CD4-positive, alpha-beta T cell treated with Interleukin-15 for 4 hours (primary cell): ENCODE data around the gene HHLA2.
"Not testable (repeated sequence)": the region's sequence is repeated elsewhere in the genome, so short reads cannot be mapped to it uniquely, and the experiment has no call there.

ENCODE experiments used
- DNase-seq: peaks from one replicate; pipeline ENCODE4 v3.0.0-alpha.2; 2020; ENCODE audit warnings: low spot score

The HHLA2 gene, protein sequence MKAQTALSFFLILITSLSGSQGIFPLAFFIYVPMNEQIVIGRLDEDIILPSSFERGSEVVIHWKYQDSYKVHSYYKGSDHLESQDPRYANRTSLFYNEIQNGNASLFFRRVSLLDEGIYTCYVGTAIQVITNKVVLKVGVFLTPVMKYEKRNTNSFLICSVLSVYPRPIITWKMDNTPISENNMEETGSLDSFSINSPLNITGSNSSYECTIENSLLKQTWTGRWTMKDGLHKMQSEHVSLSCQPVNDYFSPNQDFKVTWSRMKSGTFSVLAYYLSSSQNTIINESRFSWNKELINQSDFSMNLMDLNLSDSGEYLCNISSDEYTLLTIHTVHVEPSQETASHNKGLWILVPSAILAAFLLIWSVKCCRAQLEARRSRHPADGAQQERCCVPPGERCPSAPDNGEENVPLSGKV

DNA sequence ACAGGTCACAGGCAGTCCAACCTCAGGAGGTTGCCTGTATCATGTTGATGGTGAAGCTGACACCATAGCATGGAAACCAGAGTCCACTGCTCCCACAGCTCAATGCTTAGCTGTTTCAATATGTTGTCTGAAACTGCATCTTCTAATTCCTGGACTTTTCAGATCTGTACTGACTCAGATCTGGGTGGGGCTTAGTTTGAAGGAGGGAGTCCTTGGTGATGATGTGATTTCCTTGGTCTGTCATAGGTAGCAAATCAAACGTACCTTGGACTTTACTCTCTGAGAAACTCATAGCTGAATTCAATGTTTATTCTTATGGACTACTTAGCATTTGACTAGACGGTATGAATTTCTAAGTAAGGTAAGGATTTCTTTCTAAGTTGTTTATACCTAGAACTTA is at the start of gene HHLA2:
Gene HHLA2 (plus strand): TSS at position 310 of the 400 bp plus-strand sequence. CDS start 55,266 bp downstream, outside the sequence.
- DNase-seq: no peak

DNA sequence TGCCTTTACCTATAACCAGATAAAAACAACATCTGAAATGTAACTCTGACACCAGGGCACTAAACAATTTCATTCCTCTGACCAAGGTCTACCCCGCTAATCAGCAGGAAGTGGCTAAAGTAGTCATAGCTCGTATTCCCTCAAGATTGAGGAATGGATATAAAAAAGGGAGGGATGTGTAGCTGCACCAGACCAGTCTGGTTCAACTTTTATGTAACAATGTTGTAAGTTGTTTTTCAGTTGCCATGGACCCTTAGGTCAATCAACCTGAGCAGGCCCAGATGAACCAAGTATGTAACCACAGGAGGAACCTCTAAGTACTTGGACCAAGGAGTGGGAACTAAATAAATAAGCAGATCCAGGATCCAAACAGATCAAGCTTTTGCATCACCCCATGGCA is 45.7 kb upstream of the HHLA2 start:
- DNase-seq: no peak

DNA sequence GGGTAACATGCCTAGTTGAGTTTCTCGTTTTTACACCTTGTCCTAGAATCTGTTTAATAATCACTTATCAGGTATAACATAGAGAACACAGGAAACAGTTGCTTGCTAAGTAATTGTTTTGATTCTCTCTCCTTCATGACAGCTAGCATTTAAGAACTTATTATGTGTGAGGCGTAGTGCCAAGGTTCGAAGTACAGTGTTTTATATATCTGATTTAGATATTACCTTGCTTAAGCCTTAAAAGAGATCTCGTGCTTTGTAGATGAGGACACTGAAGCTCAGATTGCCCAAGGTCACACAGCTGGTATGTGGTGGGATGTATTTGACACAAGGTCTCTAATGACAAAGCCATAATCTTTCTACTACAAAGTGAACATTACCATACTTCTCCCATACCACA is 45.1 kb upstream of the HHLA2 start:
- no peak for DNase-seq

DNA sequence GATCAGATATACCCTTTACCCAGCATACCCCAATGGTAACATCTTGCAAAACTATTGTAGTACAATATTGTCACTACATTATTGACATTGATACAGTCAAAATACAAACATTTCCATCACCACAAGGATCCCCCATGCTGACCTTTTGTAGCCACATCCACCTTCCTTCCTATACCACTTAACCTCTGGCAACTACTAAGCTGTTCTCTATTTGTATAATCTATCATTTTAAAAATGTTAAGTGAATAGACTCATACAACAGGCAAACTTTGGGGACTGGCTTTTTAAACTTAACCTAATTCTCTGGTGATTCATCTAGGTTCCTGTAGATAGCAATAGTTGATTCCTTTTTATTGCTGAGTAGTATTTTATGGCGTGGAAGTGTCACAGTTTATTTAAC is 44.5 kb upstream of the HHLA2 start:
- no peak for DNase-seq

DNA sequence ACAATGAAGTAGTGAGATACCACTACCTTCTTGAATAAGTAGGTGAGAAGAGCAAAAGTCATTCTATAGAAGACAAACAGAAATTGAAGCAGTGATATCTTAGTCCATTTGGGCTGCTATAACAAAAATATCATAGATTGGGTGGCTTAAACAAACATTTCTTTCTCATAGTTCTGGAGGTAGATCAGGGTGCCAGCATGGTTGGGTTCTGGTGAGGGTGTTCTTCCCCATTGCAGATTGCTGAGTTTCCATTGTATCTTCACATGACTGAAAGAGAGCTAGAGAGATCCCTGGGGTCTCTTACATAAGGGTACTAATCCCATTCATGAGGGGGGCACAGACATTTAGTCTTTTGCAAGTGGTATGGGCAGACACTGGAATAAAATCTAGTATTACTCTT is 41.2 kb upstream of the HHLA2 start:
- no peak for DNase-seq

DNA sequence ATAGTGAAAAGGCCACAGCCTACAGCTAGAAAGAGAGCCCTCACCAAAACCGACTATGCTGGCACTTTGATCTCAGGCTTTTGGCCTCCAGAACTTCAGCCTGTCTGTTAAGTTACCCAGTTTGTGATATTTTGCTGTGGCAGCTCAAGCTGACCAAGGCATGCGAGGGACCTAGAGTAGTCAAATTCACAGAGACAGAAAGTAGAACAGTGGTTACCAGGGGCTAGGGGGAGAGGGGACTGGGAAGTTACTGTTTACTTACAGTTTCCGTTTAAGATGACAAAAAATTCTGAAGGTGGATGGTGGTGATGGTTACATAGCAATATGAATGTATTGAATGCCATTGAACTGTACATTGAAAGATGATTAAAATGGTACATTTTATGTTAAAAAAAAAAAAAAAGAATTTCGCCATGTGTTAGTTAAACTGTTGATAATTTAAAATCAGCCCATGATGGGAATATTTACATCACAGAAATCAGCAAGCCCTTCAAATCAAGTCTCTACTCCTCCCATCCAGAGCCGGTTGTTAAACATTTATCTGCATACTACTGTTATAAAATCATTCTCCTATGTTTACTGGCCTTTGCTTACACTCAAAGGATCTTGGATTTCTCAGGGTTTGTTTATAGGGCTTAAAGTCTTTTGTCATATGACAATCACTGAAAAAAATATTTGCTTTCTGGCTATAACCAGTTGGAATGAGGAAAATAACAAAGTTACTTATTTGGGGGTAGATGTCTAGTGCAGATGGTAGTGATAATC is 31.6 kb upstream of the HHLA2 start:
- not testable (repeated sequence) for DNase-seq

DNA sequence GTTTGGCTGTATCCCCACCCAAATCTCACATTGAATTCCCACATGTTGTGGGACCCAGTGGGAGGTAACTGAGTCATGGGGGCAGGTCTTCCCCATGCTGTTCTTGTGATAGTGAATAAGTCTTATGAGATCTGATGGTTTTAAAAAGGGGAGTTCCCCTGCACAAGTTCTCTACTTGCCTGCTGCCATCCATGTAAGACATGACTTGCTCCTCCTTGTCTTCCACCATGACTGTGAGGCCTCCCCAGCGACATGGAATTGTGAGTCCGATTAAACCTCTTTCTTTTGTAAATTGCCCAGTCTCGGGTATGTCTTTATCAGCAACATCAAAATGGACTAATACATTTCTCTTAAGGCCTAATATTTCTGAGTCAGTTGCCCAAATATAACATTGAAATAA is 28.1 kb upstream of the HHLA2 start:
- DNase-seq: not testable (repeated sequence)

DNA sequence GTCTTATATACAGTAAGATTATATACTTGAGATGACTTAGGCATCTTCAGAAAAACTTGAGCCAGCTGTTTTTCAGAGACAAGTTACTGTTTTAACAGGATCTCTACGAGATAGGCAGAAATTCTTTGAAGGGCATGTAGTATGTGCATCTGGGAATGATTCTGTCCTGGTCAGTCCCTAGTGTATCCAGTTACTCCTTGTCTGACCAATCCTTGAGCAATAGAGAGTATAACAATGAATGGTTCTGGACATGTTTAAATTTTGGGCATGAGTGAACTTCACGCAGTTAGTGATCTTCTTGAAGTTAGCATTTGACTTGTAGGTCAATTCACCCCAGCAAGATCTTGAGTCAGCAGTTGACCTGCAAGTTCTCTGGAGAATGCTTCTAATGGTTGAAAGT is 24.7 kb upstream of the HHLA2 start:
- DNase-seq: no peak

DNA sequence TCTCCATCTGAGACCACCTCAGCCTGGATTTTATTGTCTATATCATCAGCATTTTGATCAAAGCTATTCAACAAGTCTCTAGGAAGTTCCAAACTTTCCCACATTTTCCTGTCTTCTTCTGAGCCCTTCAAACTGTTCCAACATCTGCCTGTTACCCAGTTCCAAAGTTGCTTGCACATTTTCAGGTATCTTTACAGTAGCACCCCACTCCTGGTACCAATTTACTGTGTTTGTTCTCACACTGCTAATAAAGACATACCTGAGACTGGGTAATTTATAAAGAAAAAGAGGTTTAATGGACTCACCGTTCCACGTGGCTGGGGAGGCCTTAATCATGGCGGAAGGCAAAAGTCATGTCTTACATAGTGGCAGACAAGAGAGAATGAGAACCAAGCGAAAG is 17.3 kb upstream of the HHLA2 start:
- not testable (repeated sequence) for DNase-seq

DNA sequence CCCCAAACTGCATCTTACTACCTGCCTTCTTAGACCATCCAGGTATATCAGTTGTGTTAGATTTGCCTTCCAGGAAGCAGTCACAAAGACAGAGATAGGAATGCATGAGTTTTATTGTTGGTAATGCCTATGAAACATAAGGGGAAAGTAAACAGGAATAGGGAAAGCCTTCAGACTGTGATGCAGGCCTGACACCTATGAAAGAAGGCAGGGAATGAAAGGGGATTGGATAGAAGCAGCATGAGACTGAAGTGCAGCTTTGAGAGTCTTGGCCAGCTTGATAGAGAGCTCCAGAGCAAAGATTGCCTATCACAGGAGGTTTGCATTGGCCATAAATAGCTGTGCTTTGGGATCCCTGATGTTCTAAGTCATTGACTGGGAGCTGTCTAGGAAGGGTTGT is 15.9 kb upstream of the HHLA2 start:
- DNase-seq: no peak

DNA sequence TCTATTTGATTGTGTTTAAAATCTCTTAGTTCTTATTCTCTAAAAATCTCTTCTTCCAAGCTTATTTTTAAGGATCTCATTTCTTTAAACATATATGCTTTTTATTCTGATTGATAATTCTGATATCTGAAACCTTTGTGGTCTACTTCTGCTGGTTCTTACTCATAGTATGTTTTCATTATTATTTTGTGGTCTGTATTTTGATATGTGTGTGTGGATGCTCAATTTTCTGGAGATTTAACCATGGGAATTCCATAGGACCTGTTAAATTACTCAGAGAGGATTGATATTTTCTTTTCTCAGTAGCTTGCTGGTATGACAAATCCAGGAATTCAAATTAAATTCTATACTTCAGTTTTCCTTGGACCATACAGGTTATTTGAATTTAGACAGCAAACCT is 14.7 kb upstream of the HHLA2 start:
- no peak for DNase-seq

DNA sequence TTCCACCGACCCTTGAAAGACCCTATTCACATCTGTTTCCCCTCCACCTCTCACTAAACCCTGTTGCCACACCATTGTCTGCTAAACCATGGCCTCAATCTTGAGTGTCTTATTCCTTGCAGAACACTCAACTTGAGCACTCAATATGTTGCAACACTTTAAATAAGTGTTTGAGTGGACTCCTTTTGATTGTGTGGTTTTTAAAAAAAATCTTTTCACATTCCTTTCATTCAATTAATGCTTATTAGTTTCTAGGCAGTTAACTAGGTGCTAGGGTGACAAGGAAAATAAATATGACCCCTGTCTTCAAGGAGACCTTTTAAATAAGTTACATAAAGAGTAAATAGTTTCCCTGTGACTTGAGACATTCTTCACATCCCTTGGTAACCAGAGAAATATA is 13.3 kb upstream of the HHLA2 start:
- DNase-seq: no peak

DNA sequence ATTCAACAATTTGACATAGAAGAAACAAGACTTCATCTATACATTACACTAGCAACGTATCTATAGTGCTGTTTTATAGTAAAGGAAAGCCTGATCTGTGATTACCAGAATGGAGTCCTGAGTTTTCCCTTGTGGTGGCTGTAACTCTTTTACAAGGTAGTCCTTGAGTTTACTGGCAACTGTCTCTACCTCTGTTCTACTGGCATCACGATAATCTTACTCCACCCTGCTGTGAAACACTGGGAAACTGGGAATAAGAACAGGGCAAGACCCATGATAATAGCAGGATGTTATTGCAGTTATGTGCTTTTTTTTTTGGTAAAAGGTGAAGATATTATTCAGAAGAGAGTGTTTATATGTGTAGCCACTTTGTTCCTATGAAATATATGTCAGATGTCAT is 12.4 kb upstream of the HHLA2 start:
- DNase-seq: no peak

DNA sequence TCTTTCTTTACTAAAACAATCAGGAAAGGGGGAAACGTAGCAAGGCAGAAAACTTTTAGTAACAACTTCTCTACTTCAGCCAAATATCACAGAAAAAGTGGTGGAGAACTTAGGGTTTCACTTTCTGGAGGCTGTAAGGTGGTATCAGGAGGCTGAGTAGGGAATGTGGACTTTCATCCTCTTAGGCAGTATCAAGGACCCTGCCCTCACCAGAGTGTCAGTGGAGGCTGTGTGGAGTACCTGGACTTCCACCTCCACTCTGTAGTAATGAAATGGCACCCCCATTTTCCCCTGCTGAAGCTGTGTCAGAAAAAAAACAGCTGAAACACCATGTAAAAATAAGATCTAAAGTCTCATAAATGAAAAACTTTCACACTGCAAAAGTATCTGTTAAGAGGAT is 11.2 kb upstream of the HHLA2 start:
- no peak for DNase-seq

DNA sequence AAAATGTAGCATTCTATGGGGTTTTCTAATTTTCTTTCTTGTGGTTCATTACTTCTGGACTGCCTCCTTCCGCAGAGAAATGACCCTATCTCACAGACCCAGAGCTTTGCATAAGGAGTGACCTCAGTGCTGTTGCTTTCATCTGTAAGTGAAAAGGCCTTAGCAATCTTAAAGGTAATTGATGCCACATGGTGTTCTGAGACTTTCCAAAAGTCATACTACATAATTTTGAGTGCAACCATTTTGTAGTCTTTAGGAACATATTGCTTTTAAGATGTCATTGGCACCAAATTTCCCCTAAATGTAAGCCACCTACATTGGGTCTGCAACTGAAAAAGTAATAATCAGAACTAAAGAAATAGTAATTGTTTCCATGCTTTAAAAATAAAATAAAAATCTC is 9.2 kb upstream of the HHLA2 start:
- DNase-seq: no peak

DNA sequence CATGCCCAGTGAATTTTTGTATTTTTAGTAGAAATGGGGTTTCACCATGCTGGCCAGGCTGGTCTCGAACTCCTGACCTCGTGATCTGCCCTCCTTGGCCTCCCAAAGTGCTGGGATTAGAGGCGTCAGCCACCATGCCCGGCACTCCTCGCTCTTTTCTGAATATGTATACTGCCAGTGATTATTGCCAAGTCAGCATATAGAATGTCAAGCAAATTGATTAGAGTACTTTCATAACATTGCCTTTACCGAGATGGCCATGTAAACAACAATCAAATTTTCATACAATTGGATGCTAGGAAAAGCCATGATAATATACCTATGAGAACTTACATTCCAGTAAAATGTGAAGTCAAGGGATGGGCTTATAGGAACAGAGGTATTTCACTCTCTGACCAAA is 8.2 kb upstream of the HHLA2 start:
- DNase-seq: not testable (repeated sequence)

DNA sequence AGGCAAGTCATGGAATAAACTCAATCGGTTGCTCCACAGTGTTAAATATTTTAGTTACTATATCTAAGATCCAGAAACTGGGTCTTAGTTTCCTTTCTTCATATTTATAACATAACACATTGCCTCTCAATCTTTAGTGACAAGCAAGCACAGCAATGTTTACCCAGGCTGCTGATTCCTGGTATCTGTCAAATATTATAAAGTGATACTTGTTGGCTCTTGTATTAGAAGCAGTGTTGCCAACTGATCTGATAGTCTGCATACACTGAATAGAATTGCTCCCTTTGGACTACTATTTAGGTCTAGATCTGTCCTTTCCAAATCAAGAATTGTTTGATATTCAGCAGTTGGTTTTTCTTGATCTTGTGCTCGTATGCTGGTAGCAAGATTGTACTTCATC is 7.2 kb upstream of the HHLA2 start:
- DNase-seq: no peak

DNA sequence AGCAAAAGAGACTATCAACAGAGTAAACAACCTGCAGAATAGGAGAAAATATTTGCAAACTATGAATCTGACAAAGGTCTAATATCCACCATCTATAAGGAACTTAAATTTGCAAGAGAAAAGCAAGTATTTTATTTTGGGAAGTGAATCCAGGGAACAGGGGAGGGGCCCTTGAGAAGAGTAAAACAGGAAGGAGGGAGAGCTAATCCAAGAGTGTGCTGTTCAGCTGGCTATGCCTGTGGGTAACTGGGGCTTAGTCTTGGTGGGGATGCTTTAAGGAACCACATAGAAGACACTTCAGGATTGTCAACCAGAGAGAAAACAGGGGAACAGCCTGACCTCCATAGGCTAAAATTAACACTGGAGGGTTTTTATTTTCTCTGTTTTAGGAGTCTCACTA is 3.9 kb upstream of the HHLA2 start:
- DNase-seq: no peak

DNA sequence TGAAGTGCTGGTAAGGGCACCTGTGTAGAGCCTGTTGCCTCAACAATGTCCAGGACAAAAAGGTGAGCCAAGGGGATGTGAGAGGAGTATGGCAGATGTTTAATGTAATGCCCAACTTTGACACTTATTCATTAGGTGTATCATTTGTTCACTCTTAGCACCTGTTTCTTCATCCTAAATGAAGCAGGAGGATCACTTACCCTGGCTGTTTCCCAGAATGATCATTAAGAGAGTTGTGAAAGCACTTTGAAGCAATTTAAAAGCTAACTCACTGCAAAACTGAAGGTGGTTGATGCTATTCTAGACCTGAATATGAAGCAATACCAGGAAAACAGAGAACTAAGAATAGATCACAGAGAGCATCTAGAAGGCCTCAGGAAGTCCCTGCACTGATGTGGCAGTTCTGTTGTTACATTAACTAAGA is 3.4 kb upstream of the HHLA2 start:
- DNase-seq: peak; percentile 36

DNA sequence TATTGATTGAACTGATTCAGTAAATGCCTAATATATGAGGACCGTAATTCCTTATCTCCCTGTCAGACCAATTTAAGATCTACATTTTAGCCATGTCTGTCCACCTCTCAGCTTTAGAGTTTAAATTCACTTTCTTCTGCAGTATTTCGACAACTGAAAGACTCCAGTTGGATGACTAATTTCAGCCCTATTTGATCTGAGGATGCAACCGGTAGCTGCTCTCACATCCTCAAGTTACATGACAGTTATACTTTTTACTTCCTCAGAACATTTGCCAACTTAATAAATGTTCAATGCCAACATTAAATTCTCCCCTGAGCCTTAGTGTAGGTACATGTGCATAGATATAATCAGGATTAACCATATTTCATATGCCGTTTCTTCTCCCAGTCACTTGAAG is 2.5 kb upstream of the HHLA2 start:
- no peak for DNase-seq

DNA sequence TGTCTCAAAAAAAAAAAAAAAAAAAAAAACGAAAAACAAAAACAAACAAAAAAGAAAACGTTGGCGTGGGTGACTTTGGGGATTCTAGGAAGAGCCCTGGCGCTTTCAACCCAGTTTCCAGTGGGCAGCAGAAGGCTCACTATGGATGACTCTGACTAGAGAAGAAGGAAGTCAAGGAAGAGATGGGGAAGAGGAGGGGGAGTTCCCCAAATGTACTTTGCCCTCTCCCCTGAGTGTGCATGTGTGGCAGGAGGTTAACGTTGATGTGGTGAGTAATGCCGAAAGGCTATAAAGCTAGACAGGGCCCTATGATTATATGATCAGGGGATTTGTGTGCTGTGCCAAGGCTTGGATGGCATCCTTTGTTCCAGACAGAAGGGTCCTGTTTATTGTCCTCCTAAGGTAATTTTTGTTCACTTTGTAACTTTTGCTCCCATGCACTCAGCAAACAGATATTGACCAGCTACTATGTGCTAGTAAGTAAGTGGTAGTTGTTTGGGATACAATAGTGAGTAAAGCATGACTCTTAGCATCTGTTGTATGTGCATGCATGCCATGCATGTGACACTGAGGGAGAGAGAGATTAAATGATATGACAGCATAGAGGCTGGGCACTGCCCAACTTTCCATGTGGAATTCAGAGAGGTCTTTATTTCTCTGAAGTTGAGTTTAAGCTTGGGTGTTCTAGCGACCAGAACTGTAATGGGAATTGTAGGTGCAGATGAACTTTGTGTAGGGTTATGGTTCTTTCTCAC is 750 bp upstream of the HHLA2 start:
- DNase-seq: no peak

DNA sequence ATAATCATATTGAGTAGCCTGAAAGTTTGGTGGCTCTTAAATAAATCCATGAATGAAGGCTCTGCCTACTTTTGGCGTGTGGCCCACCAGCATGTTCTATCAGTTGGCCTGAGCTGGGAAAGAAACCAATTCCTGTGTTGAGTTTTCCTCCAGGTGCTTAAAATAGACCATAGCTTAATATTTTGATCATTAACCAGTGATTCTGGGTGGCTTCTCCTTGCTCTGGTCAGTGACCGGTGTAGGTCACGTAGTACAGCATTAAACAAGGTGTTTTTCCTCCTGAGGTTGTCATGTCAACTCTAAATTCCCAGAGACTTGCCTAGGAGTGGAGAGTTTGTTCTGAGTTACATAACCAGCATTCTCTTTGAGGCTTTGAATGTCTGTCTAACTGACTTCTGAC is 1.3 kb downstream of the HHLA2 start:
- DNase-seq: no peak

DNA sequence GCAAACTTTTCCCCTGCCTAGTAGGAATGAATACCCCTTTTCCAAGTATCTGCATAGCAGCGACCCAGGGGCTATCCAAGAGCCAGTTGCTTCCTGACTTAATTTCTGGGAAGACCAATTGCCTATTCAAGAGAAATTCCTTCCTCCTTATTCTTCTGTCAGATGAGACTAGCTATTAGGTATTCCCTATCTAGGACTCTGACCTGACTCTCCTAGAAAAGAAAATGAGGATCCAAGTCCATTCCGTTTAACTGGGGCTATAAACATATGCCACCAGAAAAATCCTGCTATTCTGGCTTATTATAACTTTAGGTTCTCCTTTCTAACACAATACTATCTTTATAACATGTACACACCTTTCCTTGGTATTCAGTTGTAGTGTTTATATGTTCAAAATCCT is 1.7 kb downstream of the HHLA2 start:
- DNase-seq: no peak
